Endothelial cell (in vitro differentiated cells): ENCODE results near the gene WDFY3. TPM values are rescaled to one million over a fixed set of nuclear protein-coding genes. Genes with fewer than 3 reads are reported as not detected.

Experiments
- DNase-seq: peaks from one replicate; pipeline ENCODE4 v3.0.0; 2021; ENCODE audit warnings: low spot score
- H3K27ac Mint-ChIP-seq: one replicate; pipeline ENCODE4 v1.8.0; 2021; ENCODE audit warnings: mixed read lengths, inconsistent platforms; ENCODE audit not compliant: unreplicated experiment
- H3K27me3 Mint-ChIP-seq: one replicate; pipeline ENCODE4 v1.8.0; 2021; ENCODE audit warnings: mild to moderate bottlenecking, moderate library complexity, mixed read lengths, inconsistent platforms; ENCODE audit not compliant: unreplicated experiment
- H3K36me3 Mint-ChIP-seq: one replicate; pipeline ENCODE4 v1.8.0; 2021; ENCODE audit warnings: mild to moderate bottlenecking, low read depth, mixed read lengths, inconsistent platforms; ENCODE audit not compliant: unreplicated experiment
- H3K4me1 Mint-ChIP-seq: one replicate; pipeline ENCODE4 v1.8.0; 2021; ENCODE audit warnings: mild to moderate bottlenecking, mixed read lengths, inconsistent platforms; ENCODE audit not compliant: unreplicated experiment
- H3K4me3 Mint-ChIP-seq: one replicate; pipeline ENCODE4 v1.8.0; 2021; ENCODE audit warnings: mild to moderate bottlenecking, mixed read lengths, inconsistent platforms; ENCODE audit not compliant: unreplicated experiment
- H3K9me3 Mint-ChIP-seq: one replicate; pipeline ENCODE4 v1.8.0; 2021; ENCODE audit warnings: mixed read lengths, inconsistent platforms; ENCODE audit not compliant: unreplicated experiment
- CTCF ChIP-seq: fragments of 200-600 bp; sonication (generic); IDR thresholded peaks from one replicate; pipeline ENCODE4 v1.5.0; 2021; ENCODE audit warnings: antibody characterized with exemption; ENCODE audit not compliant: unreplicated experiment
- total RNA-seq: library from RNA; stranded (reverse); fragmentation: NEBNext Ultra II Directional; extraction: Animal tissue kit (Norgen Biotek cat#: 25700); gene quantifications from one replicate; pipeline ENCODE4 v1.2.1, GENCODE V29; 2021; ENCODE audit not compliant: unreplicated experiment

WDFY3 gene
- total RNA-seq, 1 donor from 2014 or later: 94.8 TPM

GRCh38 chr4:84804136-84804535 is 162.4 kb downstream of the WDFY3 start:
- Mint-ChIP-seq H3K4me3 (no peak overlapping the region), H3K27me3 (no peaks in the 10 kb centered on the region)
- DNase-seq: no peak

GRCh38 chr4:84803720-84804119 is 162.8 kb downstream of the WDFY3 start:
- H3K4me3 Mint-ChIP-seq: peak overlapping the region; percentile 16
- H3K4me1 Mint-ChIP-seq: peaks cover 3% of the 10 kb centered on the region
- H3K36me3 Mint-ChIP-seq: peaks cover 23% of the 10 kb centered on the region
- H3K9me3 Mint-ChIP-seq: no peaks in the 10 kb centered on the region
- no peak for DNase-seq
- no peaks in the 10 kb centered on the region for H3K27me3 Mint-ChIP-seq
- no peak for TF ChIP-seq CTCF
- H3K27ac Mint-ChIP-seq: no peak overlapping the region

More at GRCh38 chr4:84804136-84804535, 162.4 kb downstream of the WDFY3 start:
- peaks cover 3% of the 10 kb centered on the region for H3K4me1 Mint-ChIP-seq
- peaks cover 23% of the 10 kb centered on the region for H3K36me3 Mint-ChIP-seq
- no peak overlapping the region for H3K27ac Mint-ChIP-seq
- no peaks in the 10 kb centered on the region for H3K9me3 Mint-ChIP-seq
- no peak for TF ChIP-seq CTCF

- Mint-ChIP-seq H3K27ac (peak overlapping the region; percentile 48), H3K36me3 (peaks cover 19% of the 10 kb centered on the region), H3K4me1 (peaks cover 3% of the 10 kb centered on the region), H3K27me3 (peaks cover 1% of the 10 kb centered on the region), H3K4me3 (peak overlapping the region; percentile 21), H3K9me3 (no peaks in the 10 kb centered on the region)
- DNase-seq: no peak
- no peak for TF ChIP-seq CTCF
Observed at GRCh38 chr4:84803116-84803515, 163.4 kb downstream of the WDFY3 start.

GRCh38 chr4:84800256-84800655 is 166.2 kb downstream of the WDFY3 start:
- Mint-ChIP-seq H3K9me3 (no peaks in the 10 kb centered on the region), H3K4me1 (peaks cover 3% of the 10 kb centered on the region), H3K27me3 (peaks cover 1% of the 10 kb centered on the region), H3K27ac (no peak overlapping the region), H3K4me3 (no peak overlapping the region), H3K36me3 (peaks cover 16% of the 10 kb centered on the region)
- TF ChIP-seq CTCF: no peak
- DNase-seq: no peak

GRCh38 chr4:84799318-84799717 is 167.2 kb downstream of the WDFY3 start:
- H3K27me3 Mint-ChIP-seq: peaks cover 1% of the 10 kb centered on the region
- no peak overlapping the region for H3K4me3 Mint-ChIP-seq
- H3K4me1 Mint-ChIP-seq: peaks cover 3% of the 10 kb centered on the region
- no peak overlapping the region for H3K27ac Mint-ChIP-seq
- H3K36me3 Mint-ChIP-seq: peaks cover 16% of the 10 kb centered on the region
- TF ChIP-seq CTCF: no peak
- H3K9me3 Mint-ChIP-seq: no peaks in the 10 kb centered on the region
- no peak for DNase-seq
